AG10803 (cell line): ENCODE data around the gene PPP1CA.
A peak's percentile ranks its signal among the peaks of the same experiment; 100 is the strongest.

ENCODE experiments used
- DNase-seq: peaks from one replicate; pipeline ENCODE4 v3.0.0; 2010; ENCODE audit warnings: low read depth
- H3K4me3 ChIP-seq: 2 replicates; pipeline ENCODE4 v1.5.1; 2011; ENCODE audit warnings: mild to moderate bottlenecking, low read length, control low read depth
- CTCF ChIP-seq: conservative IDR thresholded peaks from 2 replicates; pipeline ENCODE4 v1.5.1; 2011; ENCODE audit warnings: mild to moderate bottlenecking, low read length, control low read depth, inconsistent platforms

The PPP1CA gene

DNA sequence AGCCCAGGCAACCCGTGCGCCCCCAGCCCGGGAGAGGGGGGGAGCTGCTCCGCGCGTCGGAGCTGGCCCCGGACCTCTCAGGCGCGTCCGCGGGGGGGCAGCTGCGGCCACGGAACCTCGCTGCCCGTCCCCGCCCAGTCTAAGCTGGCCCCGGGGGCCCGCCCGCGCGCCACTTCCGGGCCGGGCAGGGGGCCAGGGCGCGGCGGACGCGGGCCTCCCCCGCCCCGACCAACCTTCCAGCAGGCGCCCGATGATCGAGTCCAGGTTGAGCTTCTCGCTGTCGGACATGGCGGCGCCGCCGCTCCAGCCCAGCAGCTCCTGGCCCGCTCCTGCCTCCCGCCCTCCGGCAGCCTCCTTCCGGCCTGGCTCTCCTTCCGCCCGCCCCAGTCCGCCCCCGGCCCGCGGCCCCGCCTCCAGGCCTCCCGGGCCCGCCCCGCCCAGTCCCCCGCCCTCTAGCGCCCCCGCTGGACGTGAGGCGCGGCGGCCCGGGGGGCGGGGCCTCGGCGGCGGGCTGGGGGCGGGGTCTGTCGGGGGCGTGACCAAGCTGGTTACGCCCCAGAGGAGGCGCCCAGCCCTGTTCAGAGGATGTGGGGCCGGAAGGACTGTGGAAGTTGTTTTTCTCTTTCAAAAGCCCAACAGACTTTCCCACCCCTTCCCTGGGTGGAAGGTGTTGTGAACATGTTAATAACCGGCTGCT lies at the start of gene PPP1CA:
Gene PPP1CA (minus strand): TSS at position 364 of the 697 bp plus-strand sequence. CDS start 76 bp downstream, at position 288.
- peak within 1 kb of the TSS; percentile 88 for H3K4me3 ChIP-seq
- peak; percentile 87 for DNase-seq
- TF ChIP-seq CTCF: no peak

DNA sequence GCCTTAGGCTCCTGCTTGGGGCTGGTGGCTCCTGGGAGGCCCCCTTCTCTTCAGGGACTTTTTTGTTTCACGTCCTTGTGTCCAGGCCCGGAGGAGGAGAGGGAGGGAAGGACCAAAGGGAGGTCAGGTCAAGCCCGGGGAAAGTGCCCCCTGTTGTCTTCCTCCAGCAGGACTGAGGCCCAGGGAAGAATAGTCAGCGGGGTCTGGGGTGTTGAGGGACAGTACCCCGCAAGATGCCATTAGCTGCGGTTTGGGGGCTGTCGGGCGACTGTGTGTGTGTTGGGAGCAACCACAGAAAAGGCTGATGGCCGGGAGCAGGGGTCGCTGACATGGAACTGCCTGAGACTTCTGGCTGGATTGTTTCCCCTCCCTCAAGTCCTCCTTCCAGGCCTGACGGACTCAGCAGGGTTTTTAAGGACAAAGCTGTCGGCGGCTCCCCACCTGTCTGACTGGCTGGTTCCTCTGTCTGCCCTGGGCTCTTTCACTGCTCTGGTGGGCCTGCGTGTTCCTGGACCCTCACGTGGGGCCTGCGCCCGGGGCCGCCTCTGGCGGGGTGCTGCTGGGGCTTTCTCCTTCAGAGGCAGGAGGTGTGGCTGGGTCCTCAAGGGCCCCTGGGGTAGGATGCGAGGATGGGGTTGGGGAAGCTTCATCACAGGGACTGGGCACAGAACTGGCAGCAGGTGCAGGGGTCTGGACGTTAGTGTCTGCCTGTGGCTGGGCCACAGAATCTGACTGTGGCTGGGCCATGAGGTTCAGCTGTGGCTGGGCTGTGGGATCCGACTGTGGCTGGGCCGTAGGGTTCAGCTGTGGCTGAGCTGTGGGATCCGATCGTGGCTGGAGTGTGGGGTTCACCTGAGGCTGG lies 49.4 kb upstream of the PPP1CA start:
- no peak overlapping the region for H3K4me3 ChIP-seq
- no peak for DNase-seq
- no peak for TF ChIP-seq CTCF

DNA sequence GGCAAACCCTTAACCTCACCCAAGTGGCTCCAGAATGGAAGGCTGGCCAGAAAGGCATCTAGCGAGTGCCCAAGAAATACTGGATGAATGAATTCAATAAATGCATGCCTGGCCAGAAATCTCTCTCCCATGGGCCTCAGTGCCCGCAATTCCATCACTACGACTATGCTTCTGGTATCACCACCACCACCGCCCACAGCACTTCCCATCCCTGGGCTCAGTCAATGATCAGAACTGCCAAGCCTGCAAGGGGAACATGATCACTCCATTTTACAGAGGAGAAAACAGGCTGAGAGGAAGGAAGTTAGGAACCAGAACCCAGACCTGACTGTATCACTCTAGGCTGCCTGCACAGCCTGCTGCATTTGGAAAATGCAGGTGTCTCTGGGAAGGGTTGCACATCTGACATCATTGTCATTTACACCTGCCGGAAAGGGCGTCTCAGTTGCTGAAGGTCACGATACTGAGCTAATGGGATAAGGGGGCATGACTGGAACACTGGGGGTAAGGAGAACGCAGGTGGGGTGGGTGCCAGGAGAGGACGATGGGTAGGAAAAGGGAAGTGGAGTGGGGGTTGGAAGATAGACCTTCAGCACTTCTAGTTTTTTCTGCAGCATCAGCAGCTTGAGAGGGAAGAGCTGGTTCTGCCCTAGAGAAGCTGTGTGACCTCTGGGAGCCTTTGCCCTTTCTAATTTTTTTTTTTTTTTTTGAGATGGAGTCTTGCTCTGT lies 47.6 kb upstream of the PPP1CA start:
- no peak overlapping the region for H3K4me3 ChIP-seq
- no peak for TF ChIP-seq CTCF
- DNase-seq: no peak

DNA sequence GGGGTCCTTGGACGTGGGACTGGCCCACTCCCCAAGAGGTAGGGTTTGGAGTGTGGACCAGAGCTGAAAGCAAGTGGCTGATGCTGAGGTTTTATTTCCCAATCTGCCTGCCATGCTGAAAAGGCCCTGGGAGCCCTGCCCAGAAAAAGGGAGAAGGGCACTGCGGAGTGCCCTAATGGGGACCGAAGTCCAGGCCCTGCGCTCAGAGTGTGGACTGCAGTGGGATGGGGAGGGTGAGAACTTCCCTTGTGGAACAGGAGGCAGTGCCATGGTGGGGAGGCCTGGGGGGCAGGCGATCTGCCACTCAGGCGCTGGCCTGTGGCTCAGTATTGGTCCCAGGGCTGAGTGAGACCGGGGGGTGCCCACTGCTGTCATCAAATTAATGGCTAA lies 46.6 kb upstream of the PPP1CA start:
- no peak overlapping the region for H3K4me3 ChIP-seq
- TF ChIP-seq CTCF: no peak
- DNase-seq: no peak

GRCh38 chr11:67445515-67445914 lies 43.9 kb upstream of the PPP1CA start:
- no peak for TF ChIP-seq CTCF
- no peak for DNase-seq

GRCh38 chr11:67442504-67443404 lies 41.1 kb upstream of the PPP1CA start:
- peak overlapping the region; percentile 82 for H3K4me3 ChIP-seq
- DNase-seq: no peak
- TF ChIP-seq CTCF: no peak

More at GRCh38 chr11:67445515-67445914, 43.9 kb upstream of the PPP1CA start:
- H3K4me3 ChIP-seq: no peak overlapping the region
